Measurements from ENCODE around the gene ENTHD1. TPM values are rescaled to one million over a fixed set of nuclear protein-coding genes. Genes with fewer than 3 reads are reported as not detected.
"Not testable (repeated sequence)": the region's sequence is repeated elsewhere in the genome, so short reads cannot be mapped to it uniquely, and the experiment has no call there.

The ENTHD1 gene
- total RNA-seq, 1 donor = not detected

DNA sequence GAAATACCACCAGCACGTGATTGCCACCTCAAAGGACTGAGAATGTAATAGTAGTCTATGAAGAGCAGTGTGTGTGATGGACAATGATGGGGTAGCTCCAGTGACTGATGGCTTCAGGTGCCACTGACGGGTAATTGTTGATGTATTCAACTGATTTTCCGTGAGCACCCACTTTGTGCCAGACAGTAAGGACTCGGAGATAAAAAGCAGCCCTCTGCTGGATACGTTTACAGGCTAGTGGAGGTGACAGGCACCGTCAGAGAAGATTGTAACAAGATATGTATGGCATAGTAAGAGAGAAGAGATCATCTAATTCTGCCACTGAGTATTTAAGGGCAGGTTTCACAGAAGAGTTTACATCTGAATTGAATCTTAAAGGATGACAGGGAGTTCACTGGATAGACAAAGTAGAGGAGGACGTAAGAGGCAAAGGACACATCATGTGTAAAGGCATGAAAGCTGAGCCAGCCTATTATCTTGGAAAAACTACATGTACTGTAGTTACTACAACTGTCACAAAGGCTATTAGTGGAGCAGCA, 1.1 kb upstream of the ENTHD1 start:
- TF ChIP-seq CTCF (IDR thresholded peaks at IDR 0.05; ENCODE audit: insufficient read depth, low read length) = no peak
- no peak overlapping the region for H3K4me3 ChIP-seq (ENCODE audit: low read depth, low read length)
- no peak for DNase-seq (ENCODE audit: low read depth)

DNA sequence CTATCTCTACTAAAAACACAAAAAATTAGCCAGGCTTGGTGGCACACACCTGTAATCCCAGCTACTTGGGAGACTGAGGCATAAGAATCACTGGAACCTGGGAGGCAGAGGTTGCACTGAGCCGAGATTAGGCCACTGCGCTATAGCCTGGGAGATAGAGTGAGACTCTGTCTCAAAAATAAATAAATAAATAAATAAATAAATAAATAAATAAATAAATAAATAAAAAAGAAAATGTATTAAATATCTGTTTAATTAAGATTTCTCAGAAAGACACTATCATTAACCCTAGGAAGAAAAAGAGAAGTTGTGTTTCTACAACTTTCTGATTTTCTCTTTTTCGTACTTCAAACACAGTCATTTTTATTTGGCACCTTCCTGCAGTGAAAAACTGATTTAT, 3.6 kb downstream of the ENTHD1 start:
- H3K4me3 ChIP-seq (ENCODE audit: low read depth, low read length); DNase-seq (ENCODE audit: low read depth): not testable (repeated sequence)

- no peak overlapping the region for H3K4me3 ChIP-seq (ENCODE audit: low read depth, low read length)
- no peak for TF ChIP-seq CTCF (IDR thresholded peaks at IDR 0.05; ENCODE audit: insufficient read depth, low read length)
- DNase-seq (ENCODE audit: low read depth) = no peak
Measured at GRCh38 chr22:39883057-39883456, 10.5 kb downstream of the ENTHD1 start.

DNA sequence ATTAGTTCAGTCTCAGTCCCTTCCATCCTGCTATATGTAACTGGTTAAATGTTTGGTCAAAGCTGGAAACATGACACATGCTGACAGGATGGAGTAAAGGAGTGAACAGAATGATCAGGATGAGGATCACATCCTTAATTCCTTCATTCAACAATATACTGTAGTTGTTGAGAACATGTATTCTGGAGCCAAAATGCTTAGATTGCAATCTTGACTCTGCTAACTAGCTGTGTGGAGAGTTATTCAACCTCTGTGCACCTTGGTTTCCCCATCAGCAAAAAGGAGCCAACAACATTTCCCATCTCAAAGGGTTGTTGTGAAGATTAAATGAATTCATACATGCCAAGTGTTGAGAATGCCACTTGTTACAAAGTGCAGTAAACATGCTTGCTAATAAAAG, 12.8 kb downstream of the ENTHD1 start:
- no peak for TF ChIP-seq CTCF (IDR thresholded peaks at IDR 0.05; ENCODE audit: insufficient read depth, low read length)
- no peak for DNase-seq (ENCODE audit: low read depth)
- H3K4me3 ChIP-seq (ENCODE audit: low read depth, low read length) = no peak overlapping the region

DNA sequence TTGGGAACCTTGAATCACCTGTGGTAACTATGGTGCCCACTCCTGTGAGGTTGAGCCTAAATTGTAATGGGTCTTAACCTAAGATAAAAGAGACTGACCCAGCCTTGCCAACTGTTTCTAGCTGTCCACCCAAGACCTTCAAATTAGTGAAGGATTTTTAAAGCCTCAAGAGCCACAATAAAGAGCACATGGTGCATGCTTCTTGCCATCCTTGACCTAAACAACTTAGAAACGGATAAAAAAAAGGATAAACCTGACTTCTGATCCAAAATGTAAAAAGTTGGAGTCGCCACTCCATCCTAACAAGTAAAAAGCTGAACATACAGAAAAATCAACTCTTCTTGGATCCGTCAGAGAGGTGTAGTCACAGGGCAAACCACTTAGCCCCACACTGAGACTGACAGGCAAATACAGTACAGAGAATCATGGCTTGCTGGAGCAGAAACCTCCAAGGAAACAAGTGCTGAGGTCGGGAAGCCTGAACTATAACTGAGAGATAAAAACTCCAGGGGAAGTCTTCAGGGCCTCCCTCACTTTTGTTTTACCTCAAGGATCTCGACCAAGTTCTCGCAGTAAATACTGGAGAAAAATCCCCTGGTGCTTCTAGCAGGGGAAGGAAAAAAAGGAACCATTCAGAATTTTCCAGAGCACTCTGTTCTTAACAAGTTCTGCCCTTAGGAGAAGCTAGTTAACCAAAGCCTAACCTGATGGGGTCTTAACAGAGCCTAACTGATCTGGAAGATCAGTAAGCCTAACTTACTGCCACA, 16.3 kb downstream of the ENTHD1 start:
- no peak overlapping the region for H3K4me3 ChIP-seq (ENCODE audit: low read depth, low read length)
- no peak for TF ChIP-seq CTCF (IDR thresholded peaks at IDR 0.05; ENCODE audit: insufficient read depth, low read length)
- no peak for DNase-seq (ENCODE audit: low read depth)

GRCh38 chr22:39875176-39875885, 18.2 kb downstream of the ENTHD1 start:
- not testable (repeated sequence) for H3K4me3 ChIP-seq (ENCODE audit: low read depth, low read length); DNase-seq (ENCODE audit: low read depth)

GRCh38 chr22:39873965-39874364, 19.6 kb downstream of the ENTHD1 start:
- DNase-seq (ENCODE audit: low read depth) = no peak
- no peak for TF ChIP-seq CTCF (IDR thresholded peaks at IDR 0.05; ENCODE audit: insufficient read depth, low read length)
- no peak overlapping the region for H3K4me3 ChIP-seq (ENCODE audit: low read depth, low read length)

Data from fibroblast of the aortic adventitia (primary cell).